ENCODE results near the gene HPS4.
A peak's percentile ranks its signal among the peaks of the same experiment; 100 is the strongest.
"Not testable (repeated sequence)": the region's sequence is repeated elsewhere in the genome, so short reads cannot be mapped to it uniquely, and the experiment has no call there.

HPS4 gene

GRCh38 chr22:26443901-26444690 lies 39.5 kb downstream of the HPS4 start:
- no peak for DNase-seq (ENCODE audit: low read depth in 2 of 2)

- DNase-seq (ENCODE audit: low read depth in 2 of 2), result no peak
Measured at GRCh38 chr22:26442086-26442756, 41.4 kb downstream of the HPS4 start.

DNA sequence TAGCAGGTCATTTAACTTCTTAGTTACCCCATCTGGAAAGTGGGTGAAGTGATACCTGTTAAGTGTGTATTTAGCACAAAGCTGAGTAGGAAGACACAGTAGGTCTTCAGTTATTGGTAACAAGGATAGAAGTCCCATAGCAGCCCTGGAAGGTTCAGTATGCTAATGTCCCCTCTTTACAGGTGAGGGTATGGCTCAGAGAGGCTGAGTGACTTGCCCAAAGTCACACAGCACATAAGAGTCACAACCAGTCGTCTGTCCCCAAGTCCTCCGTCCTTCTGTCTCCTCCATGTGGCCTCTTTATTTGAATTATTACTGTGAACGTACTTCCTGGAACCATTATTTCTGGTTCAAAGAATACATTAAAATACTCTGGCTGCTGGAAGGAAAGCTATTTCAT lies 44.0 kb downstream of the HPS4 start:
- DNase-seq (ENCODE audit: low read depth in 2 of 2), result no peak

DNA sequence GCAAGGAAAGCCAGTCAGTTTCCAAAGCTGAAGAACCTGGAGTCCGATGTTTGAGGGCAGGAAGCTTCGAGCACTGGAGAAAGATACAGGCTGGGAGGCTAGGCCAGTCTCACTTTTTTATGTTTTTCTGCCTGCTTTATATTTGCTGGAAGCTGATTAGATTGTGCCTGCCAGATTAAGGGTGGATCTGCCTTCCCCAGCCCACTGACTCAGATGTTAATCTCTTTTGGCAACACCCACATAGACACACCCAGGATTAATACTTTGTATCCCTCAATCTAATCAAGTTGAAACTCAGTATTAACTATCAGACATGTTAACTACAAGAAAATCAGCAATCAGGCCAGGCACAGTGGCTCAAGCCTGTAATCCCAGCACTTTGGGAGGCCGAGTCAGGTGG lies 44.8 kb downstream of the HPS4 start:
- DNase-seq (ENCODE audit: low read depth in 2 of 2), result not testable (repeated sequence)

DNA sequence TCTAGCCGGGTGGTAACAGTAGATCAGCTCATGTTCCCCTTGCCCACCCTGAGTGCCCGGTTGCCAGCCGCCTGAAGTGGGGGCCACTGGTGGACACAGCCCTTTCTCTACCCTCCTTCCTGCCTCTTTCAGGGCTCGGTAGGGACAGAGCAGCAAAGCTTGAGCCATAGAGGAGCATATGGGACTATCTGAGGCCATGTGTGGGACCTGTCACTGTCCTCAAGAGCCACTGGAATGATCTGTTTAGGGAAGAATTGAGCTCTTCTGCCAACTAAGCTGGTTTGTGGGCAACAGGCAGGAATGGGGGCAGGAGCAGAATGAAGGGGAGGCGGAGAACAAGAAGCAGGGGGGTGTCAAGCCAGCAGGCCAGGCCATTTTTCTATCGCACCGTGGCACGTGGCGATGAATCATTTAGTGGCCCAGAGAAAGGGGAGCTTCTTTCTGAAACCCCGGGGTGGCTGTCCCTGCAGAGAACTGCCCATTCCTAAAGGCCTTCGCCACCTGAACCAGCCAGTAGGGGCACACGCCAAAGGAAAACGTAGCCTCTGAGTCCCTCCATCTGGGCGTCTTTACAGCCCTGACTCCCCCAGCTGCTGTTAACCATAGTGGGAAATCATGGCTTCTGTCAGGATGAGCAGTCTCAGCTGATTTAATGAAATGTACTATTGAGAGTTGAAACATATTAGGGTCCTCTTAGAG lies 45.7 kb downstream of the HPS4 start:
- no peak for DNase-seq (ENCODE audit: low read depth in 2 of 2)

DNA sequence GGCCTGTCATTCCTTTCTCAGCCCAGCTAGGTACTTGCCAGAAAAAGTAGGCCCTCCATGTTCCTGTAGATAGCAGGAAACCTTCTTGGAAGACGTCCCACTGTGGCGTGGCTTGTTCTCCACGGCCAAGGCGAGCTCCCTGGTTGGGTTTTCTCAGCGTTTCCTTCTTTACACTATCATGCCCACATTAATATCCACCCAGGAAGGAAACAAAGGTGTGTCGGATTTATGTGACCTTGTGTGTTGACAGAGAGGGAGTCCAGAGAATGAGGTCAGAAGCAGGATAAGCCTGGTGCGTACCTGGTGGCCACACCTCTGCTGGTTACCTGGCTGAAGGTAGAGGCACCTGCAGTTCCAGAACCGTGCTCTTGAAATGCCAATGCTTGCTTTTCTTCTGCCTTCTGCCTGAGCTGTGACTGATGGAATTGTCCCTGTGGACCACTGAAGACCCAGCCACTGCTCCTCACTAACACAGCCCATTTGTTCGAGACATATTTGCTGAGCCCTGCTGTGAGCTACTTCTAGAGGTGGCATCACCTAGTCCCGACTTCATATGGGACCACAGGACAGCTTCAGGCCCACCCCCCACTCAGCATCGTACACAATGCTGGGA lies 46.6 kb downstream of the HPS4 start:
- no peak for DNase-seq (ENCODE audit: low read depth in 2 of 2)

- no peak for DNase-seq (ENCODE audit: low read depth in 2 of 2)
Measured at GRCh38 chr22:26435327-26436093, 48.1 kb downstream of the HPS4 start.

GRCh38 chr22:26433805-26434204 lies 49.8 kb downstream of the HPS4 start:
- DNase-seq (ENCODE audit: low read depth in 2 of 2), result no peak

GRCh38 chr22:26432619-26433311 lies 50.8 kb downstream of the HPS4 start:
- no peak for DNase-seq (ENCODE audit: low read depth in 2 of 2)

DNA sequence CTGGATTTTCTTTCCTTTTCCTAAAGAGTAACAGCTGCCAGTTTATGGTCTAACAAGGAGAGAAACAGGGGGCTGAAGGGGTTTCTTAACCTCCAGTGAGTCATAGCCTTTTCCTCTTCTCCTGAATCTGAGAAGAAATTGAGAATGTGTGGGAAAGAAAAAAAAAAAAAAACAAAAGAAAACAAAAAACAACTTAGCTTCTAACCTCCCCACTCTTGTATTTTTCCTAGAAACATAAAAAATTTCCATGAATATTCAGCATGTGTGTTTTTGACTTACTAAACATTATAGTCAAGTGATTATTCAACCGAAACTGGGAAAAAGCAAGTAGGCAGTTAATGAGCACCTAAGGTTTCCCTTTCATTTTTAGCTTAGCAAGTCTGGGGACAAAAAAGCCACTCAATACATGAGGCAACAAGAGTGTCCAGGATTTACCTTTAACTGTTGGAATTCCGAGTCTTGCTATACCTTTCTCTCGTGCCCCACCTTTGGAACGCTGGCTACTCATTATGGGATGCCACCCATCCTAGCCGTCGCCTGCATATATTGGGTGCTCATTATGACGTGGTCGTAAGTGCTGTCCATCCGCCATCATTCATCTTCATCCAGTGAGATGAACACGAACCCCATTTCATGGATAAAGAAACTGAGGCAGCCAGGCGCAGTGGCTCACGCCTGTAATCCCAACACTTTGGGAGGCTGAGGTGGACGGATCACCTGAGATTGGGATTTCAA lies 52.2 kb downstream of the HPS4 start:
- DNase-seq (ENCODE audit: low read depth in 2 of 2), result no peak

- DNase-seq (ENCODE audit: low read depth in 2 of 2), result no peak
Measured at GRCh38 chr22:26430600-26430999, 53.0 kb downstream of the HPS4 start.

DNA sequence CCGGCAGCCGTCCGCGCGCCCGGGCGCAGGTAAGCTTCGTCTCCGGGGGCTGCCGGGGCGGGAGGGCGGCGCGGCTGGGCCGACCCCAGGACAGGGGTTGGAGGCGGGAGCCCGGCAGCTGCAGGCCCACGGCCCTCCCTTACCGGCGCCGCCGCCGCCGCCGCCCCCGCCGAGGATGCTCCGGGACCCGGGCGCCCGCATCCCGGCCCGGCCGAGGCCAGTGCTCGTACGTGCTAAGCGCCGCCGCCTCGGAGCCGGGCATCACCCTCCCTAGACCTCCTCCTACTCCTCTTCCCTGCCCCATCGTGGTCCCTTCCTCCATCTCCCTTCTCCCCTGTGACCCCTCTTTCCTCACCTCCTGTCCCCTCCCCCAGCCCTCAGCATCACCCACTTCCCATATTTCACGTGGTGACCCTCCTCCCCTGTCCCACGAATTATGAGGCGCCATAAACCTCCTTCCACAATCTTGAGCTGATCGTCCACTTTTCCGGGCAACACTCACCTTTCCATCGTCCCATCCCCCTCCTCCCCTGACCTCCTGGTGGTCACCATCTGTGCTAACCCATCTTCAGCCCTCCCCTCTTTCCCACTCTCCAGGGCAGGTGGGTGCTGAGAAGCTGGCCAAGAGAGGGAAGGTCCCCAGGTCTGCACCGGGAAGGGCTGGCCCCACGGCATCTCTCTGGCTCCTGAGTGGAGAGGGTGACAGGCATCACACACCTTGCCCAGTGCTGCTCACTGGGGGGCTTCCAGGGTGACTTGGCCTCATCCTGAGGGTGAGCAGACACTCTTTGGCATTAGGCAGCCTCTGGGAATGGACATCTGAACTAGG lies 53.9 kb downstream of the HPS4 start:
- DNase-seq (ENCODE audit: low read depth in 2 of 2), result no peak

GRCh38 chr22:26428515-26429457 lies 54.8 kb downstream of the HPS4 start, which contains the start of gene ASPHD2:
Gene ASPHD2, plus strand, starts transcription at chr22:26429260. Its CDS starts 4,356 bp downstream, at chr22:26433616.
- DNase-seq (ENCODE audit: low read depth in 2 of 2), result peak; percentile 44 to 56

DNA sequence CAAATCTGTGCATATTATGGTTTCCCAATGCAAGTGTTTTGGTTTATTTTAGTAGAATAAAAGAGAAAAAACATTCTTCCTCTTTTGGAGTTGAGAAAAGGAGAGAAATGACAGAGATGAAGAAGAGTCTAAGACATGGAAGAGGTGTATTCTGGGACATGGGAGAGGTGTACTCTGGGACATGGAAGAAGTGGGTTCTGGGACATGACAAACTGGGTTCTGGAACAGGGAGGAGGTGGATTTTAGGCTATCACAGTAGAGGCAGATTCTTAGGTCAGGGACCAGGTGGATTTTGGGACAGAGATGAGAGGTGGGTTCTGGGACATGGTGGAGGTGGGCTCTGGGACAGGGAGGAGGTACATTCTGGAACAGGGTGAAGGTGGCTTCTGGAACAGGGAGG lies 56.7 kb downstream of the HPS4 start:
- DNase-seq (ENCODE audit: low read depth in 2 of 2), result no peak

DNA sequence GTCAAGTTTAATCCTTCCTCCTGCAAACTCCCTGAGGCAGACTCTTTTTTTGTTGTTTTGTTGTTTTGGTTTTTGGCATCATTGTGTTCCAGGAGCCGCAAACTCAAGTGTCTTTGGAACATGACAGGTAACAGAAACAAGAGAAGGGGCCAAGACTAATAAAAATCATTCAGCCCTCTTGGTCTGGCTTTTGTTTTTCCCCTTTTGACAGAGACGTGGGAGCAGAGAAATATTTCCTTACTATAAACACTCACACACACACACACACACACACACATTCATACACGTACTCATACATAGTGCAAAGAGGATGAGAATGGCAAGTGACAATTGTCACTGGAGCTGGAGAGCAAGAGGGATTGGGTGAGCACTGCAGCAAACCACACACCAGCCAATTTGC lies 65.0 kb downstream of the HPS4 start:
- no peak for DNase-seq (ENCODE audit: low read depth in 2 of 2)

- DNase-seq (ENCODE audit: low read depth in 2 of 2), result no peak
Measured at GRCh38 chr22:26417406-26417805, 66.2 kb downstream of the HPS4 start.

DNA sequence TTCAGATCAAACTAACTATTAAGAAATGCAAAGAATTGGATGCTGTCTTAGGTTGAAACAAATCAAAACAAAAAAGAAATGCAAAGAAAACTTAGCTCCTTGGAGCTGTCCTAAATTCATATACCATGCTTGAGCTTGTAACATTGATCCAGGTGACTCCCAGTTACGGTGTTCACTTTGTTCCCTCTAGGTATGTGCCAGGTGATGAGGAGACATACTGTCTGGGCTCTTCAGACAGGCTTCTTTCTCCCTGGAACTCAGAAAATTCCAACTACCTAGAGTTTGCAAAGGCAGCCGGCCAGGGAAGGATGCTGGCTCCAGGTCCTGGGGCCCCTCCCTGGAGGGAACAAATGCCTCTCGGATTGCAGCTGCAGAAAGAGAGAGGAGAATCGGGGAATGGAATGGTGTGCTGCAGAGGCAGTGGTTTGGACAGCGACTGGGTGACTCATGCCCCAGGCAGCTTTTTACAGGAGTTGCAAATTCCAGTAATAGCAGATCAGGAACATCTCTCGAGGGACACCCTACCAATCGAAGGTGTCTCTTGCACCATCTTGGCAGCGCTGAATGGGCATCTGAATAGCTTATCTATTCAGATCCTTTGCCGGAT lies 66.8 kb downstream of the HPS4 start:
- DNase-seq (ENCODE audit: low read depth in 2 of 2), result no peak

- no peak for DNase-seq (ENCODE audit: low read depth in 2 of 2)
Measured at GRCh38 chr22:26416256-26416655, 67.3 kb downstream of the HPS4 start.

Measured in stimulated activated CD4-positive, alpha-beta T cell treated with anti-CD3 and anti-CD28 coated beads, Interleukin-1b, Interleukin-23, amount 100 ng/mL, for 1 hour (primary cell).